LHCN-M2 (cell line): ENCODE measurements around the gene LCN6. TPM values are rescaled to one million over a fixed set of nuclear protein-coding genes. Genes with fewer than 3 reads are reported as not detected.
"Not testable (repeated sequence)": the region's sequence is repeated elsewhere in the genome, so short reads cannot be mapped to it uniquely, and the experiment has no call there.

Experiments
- DNase-seq: peaks from one replicate; pipeline ENCODE4 v3.0.0-alpha.2; 2012; ENCODE audit warnings: low read depth
- polyA plus RNA-seq: library from polyadenylated mRNA; unstranded; fragments of >200 nt; gene quantifications from one replicate; pipeline ENCODE4 v1.2.1, GENCODE V29; 2012; ENCODE audit warnings: missing spikeins
- total RNA-seq: library from RNA; depleted of rRNA; stranded (reverse); fragments of >200 nt; gene quantifications from 2 replicates; pipeline ENCODE4 v1.2.3, GENCODE V29; 2014; rRNA removed

LCN6 gene
- total RNA-seq = not detected in 2 replicates
- not detected for polyA plus RNA-seq

- DNase-seq = no peak
These were observed at the start of gene LCN6 for GRCh38 chr9:136748201-136748600. Gene LCN6, minus strand, starts transcription at chr9:136748525. Its CDS starts 42 bp downstream, at chr9:136748483.

GRCh38 chr9:136796775-136797347, 48.5 kb upstream of the LCN6 start:
- not testable (repeated sequence) for DNase-seq

GRCh38 chr9:136796238-136796774, 48.0 kb upstream of the LCN6 start, which contains the start of gene CCDC183:
Gene CCDC183, plus strand, starts transcription at chr9:136796338. Its CDS starts 60 bp downstream, at chr9:136796398.
- DNase-seq = no peak

- no peak for DNase-seq
These were observed 46.6 kb upstream of the LCN6 start for GRCh38 chr9:136795000-136795348.

GRCh38 chr9:136794281-136794999, 46.1 kb upstream of the LCN6 start:
- no peak for DNase-seq

GRCh38 chr9:136793086-136793946, 45.0 kb upstream of the LCN6 start:
- no peak for DNase-seq

GRCh38 chr9:136792321-136793085, 44.2 kb upstream of the LCN6 start:
- no peak for DNase-seq

GRCh38 chr9:136791516-136792276, 43.4 kb upstream of the LCN6 start:
- DNase-seq = no peak

GRCh38 chr9:136790640-136791515, 42.6 kb upstream of the LCN6 start, which contains the start of gene TMEM141:
Gene TMEM141, plus strand, starts transcription at chr9:136791344. Its CDS starts 27 bp downstream, at chr9:136791371.
- peak; percentile 98 for DNase-seq

- no peak for DNase-seq
These were observed 41.2 kb upstream of the LCN6 start for GRCh38 chr9:136789523-136789937.

- DNase-seq = not testable (repeated sequence)
These were observed 40.6 kb upstream of the LCN6 start for GRCh38 chr9:136788644-136789522.

- peak; percentile 43 for DNase-seq
These were observed 39.5 kb upstream of the LCN6 start for GRCh38 chr9:136787690-136788400.

GRCh38 chr9:136786983-136787382, 38.7 kb upstream of the LCN6 start:
- DNase-seq = not testable (repeated sequence)

- no peak for DNase-seq
These were observed 38.1 kb upstream of the LCN6 start for GRCh38 chr9:136786451-136786850.

GRCh38 chr9:136785565-136786355, 37.4 kb upstream of the LCN6 start:
- DNase-seq = not testable (repeated sequence)

- DNase-seq = no peak
These were observed 36.7 kb upstream of the LCN6 start for GRCh38 chr9:136784997-136785361.
